Adrenal gland (tissue), 5 donors: Measurements from ENCODE around the gene RNF166.

Experiments
- POLR2A ChIP-seq, 2 donors: fragments of 450-650 bp; IDR thresholded peaks; one replicate each; pipeline ENCODE4 v1.6.1; 2017; ENCODE audit warnings: antibody characterized with exemption in 2 of 2, mild to moderate bottlenecking in 2 of 2, moderate library complexity in 1 of 2
- TF ChIP-seq, protein P1 (sequence below), 6 experiments: fragments of 450-650 bp in 4 of 6; fragments of 200-600 bp in 2 of 6; sonication (generic) in 1 of 6; IDR thresholded peaks; 1 replicate in 5 of 6; 2 replicates in 1 of 6; pipeline versions ENCODE4 v1.5.1 to v1.8.0; 2016 to 2021; ENCODE audit warnings: antibody characterized with exemption in 6 of 6, mild to moderate bottlenecking in 2 of 6, moderate library complexity in 1 of 6
- donor health status: DM: no; HTN: no; CAD: no.

DNA sequence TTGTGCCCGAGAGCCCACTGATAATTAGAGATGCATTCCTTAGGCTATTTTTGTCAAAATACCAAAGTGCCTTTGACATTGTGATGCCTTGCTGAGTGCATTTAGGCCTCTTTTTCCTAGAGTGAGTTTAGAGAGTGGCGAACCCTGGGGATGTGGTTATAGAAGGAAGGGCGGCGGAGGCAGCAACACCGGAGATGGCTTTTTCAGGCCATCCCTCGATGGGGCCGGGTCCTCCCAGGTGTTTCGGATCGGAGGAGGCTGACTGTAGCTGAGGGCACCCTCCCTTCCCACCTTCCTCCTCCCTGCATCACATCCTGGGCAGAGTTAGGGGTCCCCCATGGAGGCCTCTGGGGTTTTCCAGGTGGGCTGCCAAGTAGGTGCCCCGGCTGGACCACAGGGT is 13.3 kb downstream of the RNF166 start:
- TF ChIP-seq POLR2A (IDR thresholded peaks at IDR 0.05): no peak
- TF ChIP-seq, protein P1, sequence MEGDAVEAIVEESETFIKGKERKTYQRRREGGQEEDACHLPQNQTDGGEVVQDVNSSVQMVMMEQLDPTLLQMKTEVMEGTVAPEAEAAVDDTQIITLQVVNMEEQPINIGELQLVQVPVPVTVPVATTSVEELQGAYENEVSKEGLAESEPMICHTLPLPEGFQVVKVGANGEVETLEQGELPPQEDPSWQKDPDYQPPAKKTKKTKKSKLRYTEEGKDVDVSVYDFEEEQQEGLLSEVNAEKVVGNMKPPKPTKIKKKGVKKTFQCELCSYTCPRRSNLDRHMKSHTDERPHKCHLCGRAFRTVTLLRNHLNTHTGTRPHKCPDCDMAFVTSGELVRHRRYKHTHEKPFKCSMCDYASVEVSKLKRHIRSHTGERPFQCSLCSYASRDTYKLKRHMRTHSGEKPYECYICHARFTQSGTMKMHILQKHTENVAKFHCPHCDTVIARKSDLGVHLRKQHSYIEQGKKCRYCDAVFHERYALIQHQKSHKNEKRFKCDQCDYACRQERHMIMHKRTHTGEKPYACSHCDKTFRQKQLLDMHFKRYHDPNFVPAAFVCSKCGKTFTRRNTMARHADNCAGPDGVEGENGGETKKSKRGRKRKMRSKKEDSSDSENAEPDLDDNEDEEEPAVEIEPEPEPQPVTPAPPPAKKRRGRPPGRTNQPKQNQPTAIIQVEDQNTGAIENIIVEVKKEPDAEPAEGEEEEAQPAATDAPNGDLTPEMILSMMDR (IDR thresholded peaks at IDR 0.05): no peak
